B cell (primary cell): ENCODE data around the gene NCKAP5L. TPM values are rescaled to one million over a fixed set of nuclear protein-coding genes. Genes with fewer than 3 reads are reported as not detected.

Source experiments
- ATAC-seq: fragments of 200-7000 bp; cut with Tn5 transposase; one replicate; pipeline ENCODE4 v1.10.0; 2021; ENCODE audit warnings: low read depth, mild to moderate bottlenecking, moderate number of reproducible peaks, moderate library complexity
- CTCF ChIA-PET: fragments of 350-600 bp; sonication (Branson Sonifier 250); formaldehyde crosslinking; loops from one replicate; lab custom pipeline; 2021; ENCODE audit warnings: antibody characterized with exemption, inconsistent platforms; lab: Charles Lee
- POLR2A ChIA-PET: fragments of 350-600 bp; sonication (Branson Sonifier 250); formaldehyde crosslinking; loops from one replicate; lab custom pipeline; 2021; ENCODE audit warnings: antibody characterized with exemption; lab: Charles Lee
- DNase-seq: peaks from one replicate; pipeline ENCODE4 v3.0.0; 2013
- H2AFZ ChIP-seq: 2 replicates; pipeline ENCODE4 v1.6.1; 2012; ENCODE audit warnings: mild to moderate bottlenecking, low read depth, low read length; ENCODE audit not compliant: insufficient read depth, poor library complexity, severe bottlenecking
- H3K27ac ChIP-seq, 2 donors: 1 replicate in 1 of 2; 2 replicates in 1 of 2; pipeline ENCODE4 v1.5.1; 2012 to 2013; ENCODE audit warnings: low read length in 2 of 2, mild to moderate bottlenecking in 2 of 2, moderate library complexity in 1 of 2
- H3K27me3 ChIP-seq, 4 experiments: fragments of 200-600 bp in 1 of 4; sonication (generic) in 1 of 4; replicated peaks in 1 of 4; 1 replicate in 2 of 4; 2 replicates in 2 of 4; pipeline versions ENCODE4 v1.6.1 to v1.7.0; 2013 to 2016; ENCODE audit warnings: low read length in 3 of 4, mild to moderate bottlenecking in 2 of 4, mixed read lengths in 1 of 4, moderate library complexity in 1 of 4; ENCODE audit not compliant: insufficient read depth in 4 of 4, control insufficient read depth in 3 of 4; ENCODE audit errors: control extremely low read depth in 1 of 4
- H3K36me3 ChIP-seq, 2 experiments: replicated peaks in 1 of 2; 1 replicate in 1 of 2; 2 replicates in 1 of 2; pipeline versions ENCODE4 v1.6.1 to v1.7.1; 2013; ENCODE audit warnings: low read length in 1 of 2; ENCODE audit not compliant: insufficient read depth in 2 of 2, control insufficient read depth in 1 of 2; ENCODE audit errors: control extremely low read depth in 1 of 2, extremely low read depth in 1 of 2
- H3K4me1 ChIP-seq, 2 donors: fragments of 200-600 bp in 1 of 2; sonication (generic) in 1 of 2; 1 replicate in 1 of 2; 2 replicates in 1 of 2; pipeline versions ENCODE4 v1.5.1 to v1.6.1; 2013 to 2017; ENCODE audit warnings: low read length in 2 of 2; ENCODE audit not compliant: control insufficient read depth in 2 of 2, insufficient read depth in 2 of 2
- H3K4me2 ChIP-seq: replicated peaks from 2 replicates; pipeline ENCODE3; 2012; ENCODE audit warnings: mild to moderate bottlenecking, low read depth, low read length; ENCODE audit not compliant: poor library complexity, severe bottlenecking
- H3K4me3 ChIP-seq, 5 experiments: fragments of 200-600 bp in 1 of 5; sonication (generic) in 1 of 5; 1 replicate in 3 of 5; 2 replicates in 2 of 5; pipeline versions ENCODE4 v1.5.1 to v1.7.0; 2011 to 2016; ENCODE audit warnings: low read length in 4 of 5, mild to moderate bottlenecking in 4 of 5, low read depth in 2 of 5, control low read depth in 1 of 5, moderate library complexity in 1 of 5; ENCODE audit not compliant: insufficient read depth in 1 of 5; ENCODE audit errors: control extremely low read depth in 1 of 5, extremely low read depth in 1 of 5
- H3K79me2 ChIP-seq: fragments of 200-600 bp; sonication (generic); one replicate; pipeline ENCODE4 v1.6.0; 2016; ENCODE audit warnings: low read length; ENCODE audit not compliant: control insufficient read depth, insufficient read depth
- H3K9ac ChIP-seq: fragments of 200-600 bp; sonication (generic); 2 replicates; pipeline ENCODE4 v1.6.1; 2017; ENCODE audit warnings: mild to moderate bottlenecking, low read length, moderate library complexity
- H3K9me3 ChIP-seq, 3 donors: one replicate each; pipeline versions ENCODE4 v1.6.1 to v1.7.1; 2013; ENCODE audit warnings: low read length in 2 of 3; ENCODE audit not compliant: control insufficient read depth in 2 of 3, insufficient read depth in 1 of 3; ENCODE audit errors: control extremely low read depth in 1 of 3
- H4K20me1 ChIP-seq: 2 replicates; pipeline ENCODE4 v1.6.0; 2012; ENCODE audit warnings: mild to moderate bottlenecking, low read length; ENCODE audit not compliant: insufficient read depth, control insufficient read depth, poor library complexity, severe bottlenecking
- H3K27ac Mint-ChIP-seq: one replicate; pipeline ENCODE4 v1.8.0; 2021; ENCODE audit warnings: mixed read lengths
- H3K27me3 Mint-ChIP-seq: one replicate; pipeline ENCODE4 v1.8.0; 2021; ENCODE audit warnings: mixed read lengths
- H3K4me1 Mint-ChIP-seq: one replicate; pipeline ENCODE4 v1.8.0; 2021; ENCODE audit warnings: mixed read lengths
- H3K4me3 Mint-ChIP-seq: one replicate; pipeline ENCODE4 v1.8.0; 2021; ENCODE audit warnings: mixed read lengths
- H3K9me3 Mint-ChIP-seq: one replicate; pipeline ENCODE4 v1.8.0; 2022; ENCODE audit warnings: mixed read lengths; ENCODE audit not compliant: insufficient read depth
- EZH2 ChIP-seq: IDR thresholded peaks from 2 replicates; pipeline ENCODE4 v1.6.1; 2012; ENCODE audit warnings: borderline replicate concordance, low read depth, mild to moderate bottlenecking, moderate library complexity, low read length; ENCODE audit not compliant: insufficient read depth, poor library complexity, severe bottlenecking
- WGBS: methylation state at CpG from one replicate; pipeline ENCODE4 v1.1.5; 2013; ENCODE audit warnings: missing lambda C conversion rate; ENCODE audit not compliant: insufficient coverage; 5-methylcytosine and 5-hydroxymethylcytosine counted together
- intact Hi-C: fragments of 100-400 bp; cut with micrococcal nuclease; formaldehyde crosslinking; loops from one replicate; pipeline ENCODE4 v1.10.0; 2022
- polyA plus RNA-seq: library from polyadenylated mRNA; depleted of rRNA; stranded (reverse); fragments of >200 nt; gene quantifications from 2 replicates; pipeline ENCODE4 v1.2.3, GENCODE V29; 2012
- total RNA-seq, 2 donors: library from RNA; stranded (reverse); fragments of 120-200 nt in 1 of 2; gene quantifications; 1 replicate in 1 of 2; 2 replicates in 1 of 2; pipeline versions ENCODE4 v1.2.3 to v1.2.4, GENCODE V29; 2013 to 2022
- TF ChIP-seq, protein P1 (sequence below): fragments of 200-600 bp; IDR thresholded peaks from one replicate; pipeline ENCODE4 v1.8.0; 2022; ENCODE audit warnings: antibody characterized with exemption, mild to moderate bottlenecking

NCKAP5L gene
- total and polyA plus RNA-seq, 2 donors (not counting 1 experiment from before 2014, with no cell fraction given): 3.2 to 13.2 TPM

DNA sequence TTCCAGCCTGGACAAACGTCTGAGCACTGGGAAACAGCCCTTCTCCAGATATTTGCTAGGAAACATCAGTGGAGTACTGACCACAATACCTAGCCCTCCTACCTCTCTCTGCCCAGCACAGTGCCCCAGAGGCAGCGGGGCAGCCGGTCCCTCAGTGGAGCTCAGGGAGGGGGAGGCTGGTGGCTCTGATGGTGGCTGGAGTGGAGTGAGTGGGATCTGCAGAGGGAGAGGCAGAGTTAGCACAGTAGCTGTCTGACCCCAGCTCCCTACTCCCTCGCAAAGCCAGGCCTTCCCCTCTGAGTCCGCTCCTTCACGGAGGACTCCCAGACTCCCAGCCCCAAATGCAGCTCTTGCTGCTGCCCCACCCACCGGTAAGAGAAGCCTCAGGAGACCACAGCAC, 30.0 kb downstream of the NCKAP5L start:
- TF ChIP-seq, protein P1, sequence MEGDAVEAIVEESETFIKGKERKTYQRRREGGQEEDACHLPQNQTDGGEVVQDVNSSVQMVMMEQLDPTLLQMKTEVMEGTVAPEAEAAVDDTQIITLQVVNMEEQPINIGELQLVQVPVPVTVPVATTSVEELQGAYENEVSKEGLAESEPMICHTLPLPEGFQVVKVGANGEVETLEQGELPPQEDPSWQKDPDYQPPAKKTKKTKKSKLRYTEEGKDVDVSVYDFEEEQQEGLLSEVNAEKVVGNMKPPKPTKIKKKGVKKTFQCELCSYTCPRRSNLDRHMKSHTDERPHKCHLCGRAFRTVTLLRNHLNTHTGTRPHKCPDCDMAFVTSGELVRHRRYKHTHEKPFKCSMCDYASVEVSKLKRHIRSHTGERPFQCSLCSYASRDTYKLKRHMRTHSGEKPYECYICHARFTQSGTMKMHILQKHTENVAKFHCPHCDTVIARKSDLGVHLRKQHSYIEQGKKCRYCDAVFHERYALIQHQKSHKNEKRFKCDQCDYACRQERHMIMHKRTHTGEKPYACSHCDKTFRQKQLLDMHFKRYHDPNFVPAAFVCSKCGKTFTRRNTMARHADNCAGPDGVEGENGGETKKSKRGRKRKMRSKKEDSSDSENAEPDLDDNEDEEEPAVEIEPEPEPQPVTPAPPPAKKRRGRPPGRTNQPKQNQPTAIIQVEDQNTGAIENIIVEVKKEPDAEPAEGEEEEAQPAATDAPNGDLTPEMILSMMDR: no peak
- no peak for TF ChIP-seq EZH2
- H3K27ac ChIP-seq: no peak overlapping the region
- no peaks in the 10 kb centered on the region for H3K4me1 ChIP-seq
- H3K9ac ChIP-seq: no peak overlapping the region
- DNase-seq (no peak), ATAC-seq (no peak)
- peaks cover 0 to 19% of the 10 kb centered on the region in 2 experiments for H3K36me3 ChIP-seq
- CTCF ChIA-PET: interaction anchor here (0.7 kb wide), 1 partner anchor 36 kb away, joined by 3 read pairs; no protein-coding TSS in a partner anchor
- H3K27ac Mint-ChIP-seq: no peak overlapping the region
- H4K20me1 ChIP-seq: no peaks in the 10 kb centered on the region
- intact Hi-C loops: no loop called here
- H3K27me3 Mint-ChIP-seq: no peaks in the 10 kb centered on the region
- no peaks in the 10 kb centered on the region for H3K9me3 ChIP-seq
- no peaks in the 10 kb centered on the region for H3K4me1 Mint-ChIP-seq
- no peaks in the 10 kb centered on the region for H3K9me3 Mint-ChIP-seq
- H2AFZ ChIP-seq: no peak overlapping the region
- no peak overlapping the region for H3K4me2 ChIP-seq
- no peaks in the 10 kb centered on the region for H3K27me3 ChIP-seq
- WGBS: 92% methylated on average over 2 of the region's 7 CpGs
- H3K4me3 Mint-ChIP-seq: no peak overlapping the region
- no peak overlapping the region for H3K4me3 ChIP-seq
- no peaks in the 10 kb centered on the region for H3K79me2 ChIP-seq
- POLR2A ChIA-PET: no interaction called here

GRCh38 chr12:49797449-49797776, 30.8 kb downstream of the NCKAP5L start:
- H3K9me3 Mint-ChIP-seq: no peaks in the 10 kb centered on the region
- ChIA-PET POLR2A (no interaction called here), CTCF (no interaction called here)
- Histone ChIP-seq H3K4me2 (no peak overlapping the region), H2AFZ (no peak overlapping the region), H4K20me1 (no peaks in the 10 kb centered on the region), H3K9ac (no peak overlapping the region), H3K9me3 (no peaks in the 10 kb centered on the region), H3K4me3 (no peak overlapping the region), H3K79me2 (no peaks in the 10 kb centered on the region), H3K27ac (no peak overlapping the region), H3K4me1 (no peaks in the 10 kb centered on the region), H3K36me3 (peaks cover 0 to 12% of the 10 kb centered on the region in 2 experiments), H3K27me3 (no peaks in the 10 kb centered on the region)
- H3K27ac Mint-ChIP-seq: no peak overlapping the region
- H3K4me3 Mint-ChIP-seq: no peak overlapping the region
- no peak for TF ChIP-seq EZH2
- TF ChIP-seq, protein P1: no peak
- WGBS: 100% methylated on average over 2 of the region's 2 CpGs
- intact Hi-C loops: no loop called here
- ATAC-seq: no peak
- H3K27me3 Mint-ChIP-seq: no peaks in the 10 kb centered on the region
- DNase-seq: no peak
- no peaks in the 10 kb centered on the region for H3K4me1 Mint-ChIP-seq
